ENCODE measurements around the gene WDR7. TPM values are rescaled to one million over a fixed set of nuclear protein-coding genes. Genes with fewer than 3 reads are reported as not detected.

The WDR7 gene
- total and polyA plus RNA-seq, 4 donors = 27.9 to 126 (median 33.8) TPM

GRCh38 chr18:57077005-57077765, 426.0 kb downstream of the WDR7 start:
- WGBS (ENCODE audit: insufficient coverage) = 57% methylated on average over 11 of the region's 13 CpGs
- H3K4me1 ChIP-seq (ENCODE audit: control insufficient read depth, insufficient read depth, low read length) = peaks cover 4% of the 10 kb centered on the region

GRCh38 chr18:57077786-57078552, 426.8 kb downstream of the WDR7 start:
- Histone ChIP-seq H3K27me3 (ENCODE audit: control insufficient read depth, insufficient read depth, low read length) (no peaks in the 10 kb centered on the region), H3K9me3 (ENCODE audit: control insufficient read depth, insufficient read depth, low read length) (no peaks in the 10 kb centered on the region), H3K4me3 (ENCODE audit: low read depth, low read length) (no peak overlapping the region), H3K36me3 (ENCODE audit: control insufficient read depth, insufficient read depth, low read length) (no peaks in the 10 kb centered on the region), H3K27ac (ENCODE audit: low read depth, low read length) (no peak overlapping the region), H3K4me1 (ENCODE audit: control insufficient read depth, insufficient read depth, low read length) (peaks cover 4% of the 10 kb centered on the region)
- no peak for DNase-seq (ENCODE audit: low read depth in 4 of 6, low spot score in 6 of 6)
- 62% methylated on average over 10 of the region's 11 CpGs for WGBS (ENCODE audit: insufficient coverage)

More at GRCh38 chr18:57077005-57077765, 426.0 kb downstream of the WDR7 start:
- no peaks in the 10 kb centered on the region for H3K9me3 ChIP-seq (ENCODE audit: control insufficient read depth, insufficient read depth, low read length)
- peaks cover 2% of the 10 kb centered on the region for H3K27me3 ChIP-seq (ENCODE audit: control insufficient read depth, insufficient read depth, low read length)
- no peak overlapping the region for H3K27ac ChIP-seq (ENCODE audit: low read depth, low read length)
- H3K4me3 ChIP-seq (ENCODE audit: low read depth, low read length) = no peak overlapping the region
- no peaks in the 10 kb centered on the region for H3K36me3 ChIP-seq (ENCODE audit: control insufficient read depth, insufficient read depth, low read length)
- no peak for DNase-seq (ENCODE audit: low read depth in 4 of 6, low spot score in 6 of 6)

- H3K4me1 ChIP-seq (ENCODE audit: control insufficient read depth, insufficient read depth, low read length) = peaks cover 4% of the 10 kb centered on the region
- DNase-seq (ENCODE audit: low read depth in 4 of 6, low spot score in 6 of 6) = no peak
- no peaks in the 10 kb centered on the region for H3K27me3 ChIP-seq (ENCODE audit: control insufficient read depth, insufficient read depth, low read length)
- 60% methylated on average over 1 of the region's 9 CpGs for WGBS (ENCODE audit: insufficient coverage)
- H3K9me3 ChIP-seq (ENCODE audit: control insufficient read depth, insufficient read depth, low read length) = no peaks in the 10 kb centered on the region
- H3K4me3 ChIP-seq (ENCODE audit: low read depth, low read length) = no peak overlapping the region
- H3K27ac ChIP-seq (ENCODE audit: low read depth, low read length) = no peak overlapping the region
- no peaks in the 10 kb centered on the region for H3K36me3 ChIP-seq (ENCODE audit: control insufficient read depth, insufficient read depth, low read length)
These were observed 427.5 kb downstream of the WDR7 start for GRCh38 chr18:57078614-57079013.

- WGBS (ENCODE audit: insufficient coverage) = 78% methylated on average over 3 of the region's 3 CpGs
- Histone ChIP-seq H3K36me3 (ENCODE audit: control insufficient read depth, insufficient read depth, low read length) (no peaks in the 10 kb centered on the region), H3K27me3 (ENCODE audit: control insufficient read depth, insufficient read depth, low read length) (no peaks in the 10 kb centered on the region), H3K9me3 (ENCODE audit: control insufficient read depth, insufficient read depth, low read length) (no peaks in the 10 kb centered on the region), H3K27ac (ENCODE audit: low read depth, low read length) (no peak overlapping the region), H3K4me3 (ENCODE audit: low read depth, low read length) (no peak overlapping the region), H3K4me1 (ENCODE audit: control insufficient read depth, insufficient read depth, low read length) (no peaks in the 10 kb centered on the region)
- no peak for DNase-seq (ENCODE audit: low read depth in 4 of 6, low spot score in 6 of 6)
These were observed 429.3 kb downstream of the WDR7 start for GRCh38 chr18:57080479-57080878.

GRCh38 chr18:57081899-57082298, 430.7 kb downstream of the WDR7 start:
- Histone ChIP-seq H3K4me1 (ENCODE audit: control insufficient read depth, insufficient read depth, low read length) (no peaks in the 10 kb centered on the region), H3K27me3 (ENCODE audit: control insufficient read depth, insufficient read depth, low read length) (no peaks in the 10 kb centered on the region)
- 94% methylated on average over 9 of the region's 10 CpGs for WGBS (ENCODE audit: insufficient coverage)

GRCh38 chr18:57083485-57083884, 432.3 kb downstream of the WDR7 start:
- Histone ChIP-seq H3K27ac (ENCODE audit: low read depth, low read length) (no peak overlapping the region), H3K27me3 (ENCODE audit: control insufficient read depth, insufficient read depth, low read length) (no peaks in the 10 kb centered on the region), H3K9me3 (ENCODE audit: control insufficient read depth, insufficient read depth, low read length) (no peaks in the 10 kb centered on the region), H3K4me3 (ENCODE audit: low read depth, low read length) (no peak overlapping the region), H3K36me3 (ENCODE audit: control insufficient read depth, insufficient read depth, low read length) (no peaks in the 10 kb centered on the region), H3K4me1 (ENCODE audit: control insufficient read depth, insufficient read depth, low read length) (no peaks in the 10 kb centered on the region)
- WGBS (ENCODE audit: insufficient coverage) = 70% methylated on average over 2 of the region's 2 CpGs
- no peak for DNase-seq (ENCODE audit: low read depth in 4 of 6, low spot score in 6 of 6)

More at GRCh38 chr18:57081899-57082298, 430.7 kb downstream of the WDR7 start:
- no peak for DNase-seq (ENCODE audit: low read depth in 4 of 6, low spot score in 6 of 6)
- Histone ChIP-seq H3K27ac (ENCODE audit: low read depth, low read length) (no peak overlapping the region), H3K4me3 (ENCODE audit: low read depth, low read length) (no peak overlapping the region), H3K36me3 (ENCODE audit: control insufficient read depth, insufficient read depth, low read length) (no peaks in the 10 kb centered on the region), H3K9me3 (ENCODE audit: control insufficient read depth, insufficient read depth, low read length) (no peaks in the 10 kb centered on the region)

- 46% methylated on average over 6 of the region's 11 CpGs for WGBS (ENCODE audit: insufficient coverage)
- no peak overlapping the region for H3K27ac ChIP-seq (ENCODE audit: low read depth, low read length)
- no peak overlapping the region for H3K4me3 ChIP-seq (ENCODE audit: low read depth, low read length)
- no peaks in the 10 kb centered on the region for H3K27me3 ChIP-seq (ENCODE audit: control insufficient read depth, insufficient read depth, low read length)
- no peaks in the 10 kb centered on the region for H3K9me3 ChIP-seq (ENCODE audit: control insufficient read depth, insufficient read depth, low read length)
- DNase-seq (ENCODE audit: low read depth in 4 of 6, low spot score in 6 of 6) = peak in 1 of 6 donors; percentile 59
- no peaks in the 10 kb centered on the region for H3K36me3 ChIP-seq (ENCODE audit: control insufficient read depth, insufficient read depth, low read length)
- no peaks in the 10 kb centered on the region for H3K4me1 ChIP-seq (ENCODE audit: control insufficient read depth, insufficient read depth, low read length)
These were observed 433.4 kb downstream of the WDR7 start for GRCh38 chr18:57084331-57085271.

GRCh38 chr18:57085371-57085770, 434.2 kb downstream of the WDR7 start:
- peak in 2 of 6 donors; percentile 70 to 82 for DNase-seq (ENCODE audit: low read depth in 4 of 6, low spot score in 6 of 6)
- H3K9me3 ChIP-seq (ENCODE audit: control insufficient read depth, insufficient read depth, low read length) = no peaks in the 10 kb centered on the region
- no peak overlapping the region for H3K4me3 ChIP-seq (ENCODE audit: low read depth, low read length)
- WGBS (ENCODE audit: insufficient coverage) = 39% methylated on average over 5 of the region's 7 CpGs
- no peaks in the 10 kb centered on the region for H3K36me3 ChIP-seq (ENCODE audit: control insufficient read depth, insufficient read depth, low read length)
- H3K27me3 ChIP-seq (ENCODE audit: control insufficient read depth, insufficient read depth, low read length) = no peaks in the 10 kb centered on the region
- no peak overlapping the region for H3K27ac ChIP-seq (ENCODE audit: low read depth, low read length)
- H3K4me1 ChIP-seq (ENCODE audit: control insufficient read depth, insufficient read depth, low read length) = no peaks in the 10 kb centered on the region

- Histone ChIP-seq H3K27me3 (ENCODE audit: control insufficient read depth, insufficient read depth, low read length) (no peaks in the 10 kb centered on the region), H3K4me1 (ENCODE audit: control insufficient read depth, insufficient read depth, low read length) (no peaks in the 10 kb centered on the region), H3K4me3 (ENCODE audit: low read depth, low read length) (no peak overlapping the region), H3K27ac (ENCODE audit: low read depth, low read length) (no peak overlapping the region), H3K9me3 (ENCODE audit: control insufficient read depth, insufficient read depth, low read length) (no peaks in the 10 kb centered on the region), H3K36me3 (ENCODE audit: control insufficient read depth, insufficient read depth, low read length) (no peaks in the 10 kb centered on the region)
- DNase-seq (ENCODE audit: low read depth in 4 of 6, low spot score in 6 of 6) = no peak
- WGBS (ENCODE audit: insufficient coverage) = 100% methylated on average over 1 of the region's 1 CpG
These were observed 435.0 kb downstream of the WDR7 start for GRCh38 chr18:57086163-57086562.
